ENCODE measurements around the gene WIPF1. TPM values are rescaled to one million over a fixed set of nuclear protein-coding genes. Genes with fewer than 3 reads are reported as not detected.
A peak's percentile ranks its signal among the peaks of the same experiment; 100 is the strongest.

The WIPF1 gene
- total RNA-seq, 1 donor from 2014 or later, result 20.4 TPM

GRCh38 chr2:174594456-174594855 is 3.1 kb downstream of the WIPF1 start:
- no peak for TF ChIP-seq CTCF (IDR thresholded peaks at IDR 0.05)
- TF ChIP-seq POLR2A (IDR thresholded peaks at IDR 0.05), result no peak
- no peak for TF ChIP-seq POLR2AphosphoS5 (IDR thresholded peaks at IDR 0.05; ENCODE audit: insufficient read depth in 1 of 2, low read depth in 1 of 2)
- no peaks in the 10 kb centered on the region for H3K36me3 ChIP-seq
- H3K4me3 ChIP-seq, result peak overlapping the region; percentile 4 to 13
- H3K27me3 ChIP-seq, result no peaks in the 10 kb centered on the region
- no peaks in the 10 kb centered on the region for H3K9me3 ChIP-seq
- peak overlapping the region; percentile 52 for H3K27ac ChIP-seq
- intact Hi-C loops (cut with DNase I), result no loop called here
- H3K4me1 ChIP-seq, result peaks cover 34% of the 10 kb centered on the region
- no peak for DNase-seq (ENCODE audit: extremely low spot score in 2 of 2)

- no peak for DNase-seq (ENCODE audit: extremely low spot score in 2 of 2)
- TF ChIP-seq CTCF (IDR thresholded peaks at IDR 0.05), result no peak
- no peak for TF ChIP-seq POLR2AphosphoS5 (IDR thresholded peaks at IDR 0.05; ENCODE audit: insufficient read depth in 1 of 2, low read depth in 1 of 2)
- TF ChIP-seq POLR2A (IDR thresholded peaks at IDR 0.05), result no peak
- Histone ChIP-seq H3K36me3 (no peaks in the 10 kb centered on the region), H3K27ac (peak overlapping the region; percentile 52), H3K4me1 (peaks cover 36% of the 10 kb centered on the region), H3K4me3 (peak overlapping the region; percentile 4 to 8), H3K27me3 (no peaks in the 10 kb centered on the region), H3K9me3 (no peaks in the 10 kb centered on the region)
- intact Hi-C loops (cut with DNase I), result no loop called here
Observed at GRCh38 chr2:174593574-174594203, 3.9 kb downstream of the WIPF1 start.

- no peaks in the 10 kb centered on the region for H3K27me3 ChIP-seq
- peak overlapping the region in 1 of 2 donors; percentile 4 for H3K4me3 ChIP-seq
- no peaks in the 10 kb centered on the region for H3K9me3 ChIP-seq
- H3K4me1 ChIP-seq, result peaks cover 37% of the 10 kb centered on the region
- intact Hi-C loops (cut with DNase I), result no loop called here
- H3K36me3 ChIP-seq, result no peaks in the 10 kb centered on the region
- no peak for TF ChIP-seq CTCF (IDR thresholded peaks at IDR 0.05)
- no peak for TF ChIP-seq POLR2A (IDR thresholded peaks at IDR 0.05)
- TF ChIP-seq POLR2AphosphoS5 (IDR thresholded peaks at IDR 0.05; ENCODE audit: insufficient read depth in 1 of 2, low read depth in 1 of 2), result no peak
- no peak for DNase-seq (ENCODE audit: extremely low spot score in 2 of 2)
- H3K27ac ChIP-seq, result peak overlapping the region; percentile 52
Observed at GRCh38 chr2:174593041-174593440, 4.6 kb downstream of the WIPF1 start.

GRCh38 chr2:174591740-174592139 is 5.9 kb downstream of the WIPF1 start:
- no peaks in the 10 kb centered on the region for H3K36me3 ChIP-seq
- intact Hi-C loops (cut with DNase I), result no loop called here
- no peak overlapping the region for H3K27ac ChIP-seq
- H3K4me1 ChIP-seq, result peaks cover 46% of the 10 kb centered on the region
- no peak for TF ChIP-seq POLR2AphosphoS5 (IDR thresholded peaks at IDR 0.05; ENCODE audit: insufficient read depth in 1 of 2, low read depth in 1 of 2)
- no peak for TF ChIP-seq CTCF (IDR thresholded peaks at IDR 0.05)
- TF ChIP-seq POLR2A (IDR thresholded peaks at IDR 0.05), result no peak
- no peak for DNase-seq (ENCODE audit: extremely low spot score in 2 of 2)
- no peaks in the 10 kb centered on the region for H3K27me3 ChIP-seq
- no peaks in the 10 kb centered on the region for H3K9me3 ChIP-seq
- H3K4me3 ChIP-seq, result no peak overlapping the region

- no peaks in the 10 kb centered on the region for H3K36me3 ChIP-seq
- intact Hi-C loops (cut with DNase I), result no loop called here
- no peaks in the 10 kb centered on the region for H3K27me3 ChIP-seq
- peaks cover 46% of the 10 kb centered on the region for H3K4me1 ChIP-seq
- no peaks in the 10 kb centered on the region for H3K9me3 ChIP-seq
- H3K27ac ChIP-seq, result no peak overlapping the region
- H3K4me3 ChIP-seq, result no peak overlapping the region
- DNase-seq (ENCODE audit: extremely low spot score in 2 of 2), result no peak
- TF ChIP-seq POLR2A (IDR thresholded peaks at IDR 0.05) (no peak), POLR2AphosphoS5 (IDR thresholded peaks at IDR 0.05; ENCODE audit: insufficient read depth in 1 of 2, low read depth in 1 of 2) (no peak), CTCF (IDR thresholded peaks at IDR 0.05) (no peak)
Observed at GRCh38 chr2:174590928-174591648, 6.5 kb downstream of the WIPF1 start.
